Measurements from ENCODE around the gene NIN.
A peak's percentile ranks its signal among the peaks of the same experiment; 100 is the strongest.

The NIN gene

DNA sequence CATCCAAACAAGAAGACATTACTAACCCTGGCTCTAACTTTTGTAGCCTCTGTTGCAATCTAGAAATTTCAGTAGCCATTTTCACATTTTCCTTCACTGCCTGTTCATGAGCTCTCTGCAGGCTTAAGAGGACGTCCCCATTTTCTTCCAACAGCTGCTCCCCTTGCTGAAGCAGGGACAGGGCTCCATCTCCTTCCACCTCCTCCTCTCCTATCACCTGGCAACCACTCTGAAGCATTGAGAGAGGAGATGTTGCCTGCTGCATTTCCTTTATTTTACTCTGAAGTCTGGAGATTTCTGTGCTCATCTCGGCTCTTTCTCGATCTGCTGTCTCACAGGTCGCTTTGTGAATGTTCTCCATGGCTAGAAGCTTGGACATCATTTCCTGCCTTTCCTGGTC, 73.3 kb downstream of the NIN start:
- H3K4me2 ChIP-seq (ENCODE audit: low read length): no peak overlapping the region
- no peak overlapping the region for H3K4ac ChIP-seq (ENCODE audit: low read depth, low read length)
- no peak overlapping the region for H2BK120ac ChIP-seq (ENCODE audit: low read depth, low read length)
- no peaks in the 10 kb centered on the region for H3K79me2 ChIP-seq (ENCODE audit: control insufficient read depth, insufficient read depth, low read length)
- no peak overlapping the region for H2BK15ac ChIP-seq (replicated peaks; ENCODE audit: low read depth)
- H3K4me3 ChIP-seq (ENCODE audit: low read length): no peak overlapping the region
- H3K18ac ChIP-seq (ENCODE audit: low read length): no peak overlapping the region
- no peaks in the 10 kb centered on the region for H3K27me3 ChIP-seq (ENCODE audit: insufficient read depth, low read length, poor library complexity)
- H3K56ac ChIP-seq (ENCODE audit: low read length): no peak overlapping the region
- WGBS (ENCODE audit: extremely low coverage, insufficient coverage, low lambda C conversion rate): no CpG with 5 or more reads among the region's 4 CpGs
- no peak overlapping the region for H2AK5ac ChIP-seq (ENCODE audit: low read length)
- DNase-seq: no peak
- no peaks in the 10 kb centered on the region for H3K79me1 ChIP-seq (ENCODE audit: low read length)
- no peak overlapping the region for H2BK5ac ChIP-seq (ENCODE audit: low read length)
- no peaks in the 10 kb centered on the region for H3K4me1 ChIP-seq (ENCODE audit: control insufficient read depth, low read depth, low read length)
- H3K27ac ChIP-seq (ENCODE audit: low read depth, low read length): no peak overlapping the region
- H3K23ac ChIP-seq (ENCODE audit: low read length): no peak overlapping the region
- no peak overlapping the region for H4K8ac ChIP-seq (ENCODE audit: low read depth, low read length)
- H4K5ac ChIP-seq (ENCODE audit: low read length): no peak overlapping the region
- no peak overlapping the region for H3K9ac ChIP-seq (ENCODE audit: low read length)
- no peaks in the 10 kb centered on the region for H3K36me3 ChIP-seq (ENCODE audit: control insufficient read depth, insufficient read depth, low read length)

DNA sequence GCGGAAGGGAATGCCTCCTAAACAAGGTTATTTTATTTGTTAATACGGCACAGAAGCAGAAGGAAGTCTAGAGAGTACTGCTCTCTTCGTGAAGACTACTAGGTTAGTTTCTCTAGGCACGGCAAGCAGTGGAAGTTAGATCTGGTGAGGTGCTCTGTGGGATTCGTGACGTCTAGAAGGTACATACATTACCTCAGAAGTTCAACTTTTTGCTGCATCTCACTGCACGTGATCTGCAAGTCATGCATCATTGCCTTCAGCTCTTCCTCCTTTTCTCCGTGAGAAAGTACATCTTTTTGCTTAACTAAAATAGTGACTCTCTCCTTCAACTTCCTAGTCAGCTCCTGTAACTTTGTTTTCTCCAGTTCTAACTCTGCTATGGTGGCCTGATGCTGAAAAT, 74.7 kb downstream of the NIN start:
- H3K56ac ChIP-seq (ENCODE audit: low read length): no peak overlapping the region
- no peak overlapping the region for H3K4ac ChIP-seq (ENCODE audit: low read depth, low read length)
- WGBS (ENCODE audit: extremely low coverage, insufficient coverage, low lambda C conversion rate): no CpG with 5 or more reads among the region's 8 CpGs
- no peaks in the 10 kb centered on the region for H3K79me1 ChIP-seq (ENCODE audit: low read length)
- H3K27me3 ChIP-seq (ENCODE audit: insufficient read depth, low read length, poor library complexity): no peaks in the 10 kb centered on the region
- no peak overlapping the region for H3K23ac ChIP-seq (ENCODE audit: low read length)
- no peak overlapping the region for H3K27ac ChIP-seq (ENCODE audit: low read depth, low read length)
- H3K4me3 ChIP-seq (ENCODE audit: low read length): no peak overlapping the region
- H4K5ac ChIP-seq (ENCODE audit: low read length): no peak overlapping the region
- H2BK15ac ChIP-seq (replicated peaks; ENCODE audit: low read depth): no peak overlapping the region
- no peak overlapping the region for H4K8ac ChIP-seq (ENCODE audit: low read depth, low read length)
- no peak overlapping the region for H2BK120ac ChIP-seq (ENCODE audit: low read depth, low read length)
- H3K18ac ChIP-seq (ENCODE audit: low read length): no peak overlapping the region
- H2AK5ac ChIP-seq (ENCODE audit: low read length): no peak overlapping the region
- H3K36me3 ChIP-seq (ENCODE audit: control insufficient read depth, insufficient read depth, low read length): no peaks in the 10 kb centered on the region
- H3K79me2 ChIP-seq (ENCODE audit: control insufficient read depth, insufficient read depth, low read length): no peaks in the 10 kb centered on the region
- no peak for DNase-seq
- H3K9ac ChIP-seq (ENCODE audit: low read length): no peak overlapping the region
- no peak overlapping the region for H3K4me2 ChIP-seq (ENCODE audit: low read length)
- H3K4me1 ChIP-seq (ENCODE audit: control insufficient read depth, low read depth, low read length): no peaks in the 10 kb centered on the region
- no peak overlapping the region for H2BK5ac ChIP-seq (ENCODE audit: low read length)

GRCh38 chr14:50750323-50750722, 80.6 kb downstream of the NIN start:
- Histone ChIP-seq H3K9ac (ENCODE audit: low read length) (no peak overlapping the region), H2AK5ac (ENCODE audit: low read length) (no peak overlapping the region), H3K4me3 (ENCODE audit: low read length) (no peak overlapping the region), H3K18ac (ENCODE audit: low read length) (no peak overlapping the region), H2BK15ac (replicated peaks; ENCODE audit: low read depth) (no peak overlapping the region), H3K79me2 (ENCODE audit: control insufficient read depth, insufficient read depth, low read length) (no peaks in the 10 kb centered on the region), H3K4me2 (ENCODE audit: low read length) (no peak overlapping the region), H2BK5ac (ENCODE audit: low read length) (no peak overlapping the region), H3K36me3 (ENCODE audit: control insufficient read depth, insufficient read depth, low read length) (no peaks in the 10 kb centered on the region), H4K5ac (ENCODE audit: low read length) (no peak overlapping the region), H3K56ac (ENCODE audit: low read length) (no peak overlapping the region), H3K79me1 (ENCODE audit: low read length) (no peaks in the 10 kb centered on the region), H3K27ac (ENCODE audit: low read depth, low read length) (no peak overlapping the region), H2BK120ac (ENCODE audit: low read depth, low read length) (no peak overlapping the region), H4K8ac (ENCODE audit: low read depth, low read length) (no peak overlapping the region), H3K4me1 (ENCODE audit: control insufficient read depth, low read depth, low read length) (no peaks in the 10 kb centered on the region), H3K4ac (ENCODE audit: low read depth, low read length) (no peak overlapping the region), H3K27me3 (ENCODE audit: insufficient read depth, low read length, poor library complexity) (no peaks in the 10 kb centered on the region), H3K23ac (ENCODE audit: low read length) (no peak overlapping the region)
- no CpG with 5 or more reads among the region's 1 CpG for WGBS (ENCODE audit: extremely low coverage, insufficient coverage, low lambda C conversion rate)
- no peak for DNase-seq

DNA sequence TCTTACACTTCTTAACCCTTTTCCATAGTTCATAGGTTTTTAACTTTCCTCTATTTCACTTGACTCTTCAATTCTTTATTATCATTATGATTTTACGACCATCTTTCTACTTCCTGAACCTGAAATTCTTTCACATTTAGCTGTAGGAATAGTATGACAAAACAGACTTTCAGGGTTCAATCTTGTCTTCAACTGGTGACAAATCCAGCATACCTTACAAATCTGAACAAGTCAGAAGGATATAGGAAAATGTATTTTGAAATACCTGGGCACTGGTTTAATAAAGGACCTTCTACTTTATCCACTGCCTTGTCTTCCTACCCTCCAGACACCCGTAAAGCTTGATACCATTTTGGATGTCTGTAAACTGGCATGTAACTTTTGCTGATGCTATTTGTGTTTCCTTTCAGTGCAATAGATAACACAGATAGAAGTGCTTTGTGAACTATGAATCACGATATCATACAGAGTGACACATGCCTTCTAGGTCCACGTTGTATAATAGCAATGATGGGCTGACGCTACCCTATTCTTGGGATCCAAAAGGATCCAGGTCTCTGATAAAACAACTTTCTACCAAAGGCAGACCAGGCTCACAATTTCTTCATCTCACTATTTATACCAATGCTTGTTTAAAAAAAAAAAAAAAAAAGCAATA, 85.4 kb downstream of the NIN start:
- WGBS (ENCODE audit: extremely low coverage, insufficient coverage, low lambda C conversion rate): no CpG with 5 or more reads among the region's 5 CpGs
- no peak overlapping the region for H2AK5ac ChIP-seq (ENCODE audit: low read length)
- H3K79me2 ChIP-seq (ENCODE audit: control insufficient read depth, insufficient read depth, low read length): no peaks in the 10 kb centered on the region
- no peak overlapping the region for H4K5ac ChIP-seq (ENCODE audit: low read length)
- H2BK5ac ChIP-seq (ENCODE audit: low read length): no peak overlapping the region
- H4K8ac ChIP-seq (ENCODE audit: low read depth, low read length): no peak overlapping the region
- no peaks in the 10 kb centered on the region for H3K27me3 ChIP-seq (ENCODE audit: insufficient read depth, low read length, poor library complexity)
- no peaks in the 10 kb centered on the region for H3K4me1 ChIP-seq (ENCODE audit: control insufficient read depth, low read depth, low read length)
- H3K18ac ChIP-seq (ENCODE audit: low read length): no peak overlapping the region
- H3K4me2 ChIP-seq (ENCODE audit: low read length): no peak overlapping the region
- no peak overlapping the region for H2BK120ac ChIP-seq (ENCODE audit: low read depth, low read length)
- H3K4ac ChIP-seq (ENCODE audit: low read depth, low read length): no peak overlapping the region
- H2BK15ac ChIP-seq (replicated peaks; ENCODE audit: low read depth): no peak overlapping the region
- H3K4me3 ChIP-seq (ENCODE audit: low read length): no peak overlapping the region
- no peaks in the 10 kb centered on the region for H3K36me3 ChIP-seq (ENCODE audit: control insufficient read depth, insufficient read depth, low read length)
- no peak for DNase-seq
- H3K56ac ChIP-seq (ENCODE audit: low read length): no peak overlapping the region
- H3K23ac ChIP-seq (ENCODE audit: low read length): no peak overlapping the region
- no peak overlapping the region for H3K27ac ChIP-seq (ENCODE audit: low read depth, low read length)
- H3K9ac ChIP-seq (ENCODE audit: low read length): no peak overlapping the region
- no peaks in the 10 kb centered on the region for H3K79me1 ChIP-seq (ENCODE audit: low read length)

GRCh38 chr14:50744231-50744630, 86.7 kb downstream of the NIN start:
- H3K79me2 ChIP-seq (ENCODE audit: control insufficient read depth, insufficient read depth, low read length): no peaks in the 10 kb centered on the region
- H3K36me3 ChIP-seq (ENCODE audit: control insufficient read depth, insufficient read depth, low read length): no peaks in the 10 kb centered on the region
- H3K4ac ChIP-seq (ENCODE audit: low read depth, low read length): no peak overlapping the region
- H3K27ac ChIP-seq (ENCODE audit: low read depth, low read length): no peak overlapping the region
- H3K4me1 ChIP-seq (ENCODE audit: control insufficient read depth, low read depth, low read length): no peaks in the 10 kb centered on the region
- no peak overlapping the region for H2BK120ac ChIP-seq (ENCODE audit: low read depth, low read length)
- no peak overlapping the region for H3K23ac ChIP-seq (ENCODE audit: low read length)
- H2AK5ac ChIP-seq (ENCODE audit: low read length): no peak overlapping the region
- H2BK5ac ChIP-seq (ENCODE audit: low read length): no peak overlapping the region
- WGBS (ENCODE audit: extremely low coverage, insufficient coverage, low lambda C conversion rate): no CpG with 5 or more reads among the region's 3 CpGs
- H3K79me1 ChIP-seq (ENCODE audit: low read length): no peaks in the 10 kb centered on the region
- H3K18ac ChIP-seq (ENCODE audit: low read length): no peak overlapping the region
- H3K56ac ChIP-seq (ENCODE audit: low read length): no peak overlapping the region
- DNase-seq: no peak
- no peak overlapping the region for H2BK15ac ChIP-seq (replicated peaks; ENCODE audit: low read depth)
- H4K8ac ChIP-seq (ENCODE audit: low read depth, low read length): no peak overlapping the region
- no peak overlapping the region for H3K4me3 ChIP-seq (ENCODE audit: low read length)
- no peaks in the 10 kb centered on the region for H3K27me3 ChIP-seq (ENCODE audit: insufficient read depth, low read length, poor library complexity)
- H4K5ac ChIP-seq (ENCODE audit: low read length): no peak overlapping the region
- no peak overlapping the region for H3K9ac ChIP-seq (ENCODE audit: low read length)
- H3K4me2 ChIP-seq (ENCODE audit: low read length): no peak overlapping the region

DNA sequence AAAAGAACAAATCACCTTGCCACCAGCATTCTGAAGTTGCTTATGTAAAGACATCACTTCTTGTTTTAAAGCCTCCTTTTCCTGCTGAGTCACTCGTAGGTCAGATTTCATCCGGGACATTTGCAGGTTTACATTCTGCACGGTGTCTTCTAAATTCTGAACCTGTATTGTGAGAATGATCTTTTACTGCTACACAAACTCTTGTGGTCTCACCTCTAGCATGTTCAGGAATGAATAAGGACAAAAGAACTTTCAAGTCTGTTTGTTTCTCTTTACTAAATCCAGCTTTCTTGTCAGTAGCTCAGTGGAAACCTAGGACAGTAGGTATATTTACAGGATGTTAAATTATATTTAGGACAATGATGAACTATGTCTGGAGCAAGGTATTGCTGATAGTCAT, 89.4 kb downstream of the NIN start:
- H3K27me3 ChIP-seq (ENCODE audit: insufficient read depth, low read length, poor library complexity): no peaks in the 10 kb centered on the region
- H4K5ac ChIP-seq (ENCODE audit: low read length): no peak overlapping the region
- no peak overlapping the region for H3K4ac ChIP-seq (ENCODE audit: low read depth, low read length)
- no CpG with 5 or more reads among the region's 3 CpGs for WGBS (ENCODE audit: extremely low coverage, insufficient coverage, low lambda C conversion rate)
- no peaks in the 10 kb centered on the region for H3K36me3 ChIP-seq (ENCODE audit: control insufficient read depth, insufficient read depth, low read length)
- H3K56ac ChIP-seq (ENCODE audit: low read length): no peak overlapping the region
- no peak overlapping the region for H2BK15ac ChIP-seq (replicated peaks; ENCODE audit: low read depth)
- no peaks in the 10 kb centered on the region for H3K79me2 ChIP-seq (ENCODE audit: control insufficient read depth, insufficient read depth, low read length)
- no peak overlapping the region for H2AK5ac ChIP-seq (ENCODE audit: low read length)
- H3K4me3 ChIP-seq (ENCODE audit: low read length): no peak overlapping the region
- no peaks in the 10 kb centered on the region for H3K4me1 ChIP-seq (ENCODE audit: control insufficient read depth, low read depth, low read length)
- no peak overlapping the region for H2BK5ac ChIP-seq (ENCODE audit: low read length)
- no peak overlapping the region for H3K27ac ChIP-seq (ENCODE audit: low read depth, low read length)
- H3K79me1 ChIP-seq (ENCODE audit: low read length): no peaks in the 10 kb centered on the region
- DNase-seq: peak; percentile 14
- H2BK120ac ChIP-seq (ENCODE audit: low read depth, low read length): no peak overlapping the region
- H3K18ac ChIP-seq (ENCODE audit: low read length): no peak overlapping the region
- no peak overlapping the region for H3K9ac ChIP-seq (ENCODE audit: low read length)
- no peak overlapping the region for H4K8ac ChIP-seq (ENCODE audit: low read depth, low read length)
- no peak overlapping the region for H3K23ac ChIP-seq (ENCODE audit: low read length)
- H3K4me2 ChIP-seq (ENCODE audit: low read length): no peak overlapping the region

Data from mesendoderm (in vitro differentiated cells).